Measurements from ENCODE around the gene NR1D1. TPM values are rescaled to one million over a fixed set of nuclear protein-coding genes. Genes with fewer than 3 reads are reported as not detected.

NR1D1 gene
- total RNA-seq, 1 donor from 2014 or later = 2.6 TPM

DNA sequence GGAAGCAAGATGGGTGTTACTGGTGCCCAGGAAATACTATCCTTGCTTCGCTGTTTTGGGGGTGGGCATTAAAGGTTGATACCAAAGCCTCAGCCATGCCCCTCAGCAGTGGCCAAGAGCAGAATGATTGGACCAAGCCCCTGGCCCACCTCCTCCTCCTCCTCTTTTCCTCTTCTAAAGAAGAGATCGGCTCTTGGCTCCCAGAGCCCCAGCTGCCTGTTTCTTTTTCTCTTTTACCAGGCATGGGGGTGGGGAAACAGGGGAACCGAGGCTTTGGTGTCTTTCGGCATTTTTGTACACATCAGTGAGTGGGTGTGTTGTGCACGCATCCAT is 31.8 kb downstream of the NR1D1 start:
- Mint-ChIP-seq H3K27me3 (ENCODE audit: unreplicated experiment) (peaks cover 9% of the 10 kb centered on the region), H3K27ac (ENCODE audit: unreplicated experiment) (no peak overlapping the region), H3K36me3 (ENCODE audit: low read depth, unreplicated experiment) (peaks cover 3% of the 10 kb centered on the region), H3K4me1 (ENCODE audit: unreplicated experiment) (peaks cover 47% of the 10 kb centered on the region), H3K9me3 (ENCODE audit: unreplicated experiment) (no peaks in the 10 kb centered on the region), H3K4me3 (ENCODE audit: unreplicated experiment) (no peak overlapping the region)
- TF ChIP-seq, protein P1, sequence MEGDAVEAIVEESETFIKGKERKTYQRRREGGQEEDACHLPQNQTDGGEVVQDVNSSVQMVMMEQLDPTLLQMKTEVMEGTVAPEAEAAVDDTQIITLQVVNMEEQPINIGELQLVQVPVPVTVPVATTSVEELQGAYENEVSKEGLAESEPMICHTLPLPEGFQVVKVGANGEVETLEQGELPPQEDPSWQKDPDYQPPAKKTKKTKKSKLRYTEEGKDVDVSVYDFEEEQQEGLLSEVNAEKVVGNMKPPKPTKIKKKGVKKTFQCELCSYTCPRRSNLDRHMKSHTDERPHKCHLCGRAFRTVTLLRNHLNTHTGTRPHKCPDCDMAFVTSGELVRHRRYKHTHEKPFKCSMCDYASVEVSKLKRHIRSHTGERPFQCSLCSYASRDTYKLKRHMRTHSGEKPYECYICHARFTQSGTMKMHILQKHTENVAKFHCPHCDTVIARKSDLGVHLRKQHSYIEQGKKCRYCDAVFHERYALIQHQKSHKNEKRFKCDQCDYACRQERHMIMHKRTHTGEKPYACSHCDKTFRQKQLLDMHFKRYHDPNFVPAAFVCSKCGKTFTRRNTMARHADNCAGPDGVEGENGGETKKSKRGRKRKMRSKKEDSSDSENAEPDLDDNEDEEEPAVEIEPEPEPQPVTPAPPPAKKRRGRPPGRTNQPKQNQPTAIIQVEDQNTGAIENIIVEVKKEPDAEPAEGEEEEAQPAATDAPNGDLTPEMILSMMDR (IDR thresholded peaks at IDR 0.05; ENCODE audit: unreplicated experiment) = no peak
- no peak for DNase-seq (ENCODE audit: low spot score)

DNA sequence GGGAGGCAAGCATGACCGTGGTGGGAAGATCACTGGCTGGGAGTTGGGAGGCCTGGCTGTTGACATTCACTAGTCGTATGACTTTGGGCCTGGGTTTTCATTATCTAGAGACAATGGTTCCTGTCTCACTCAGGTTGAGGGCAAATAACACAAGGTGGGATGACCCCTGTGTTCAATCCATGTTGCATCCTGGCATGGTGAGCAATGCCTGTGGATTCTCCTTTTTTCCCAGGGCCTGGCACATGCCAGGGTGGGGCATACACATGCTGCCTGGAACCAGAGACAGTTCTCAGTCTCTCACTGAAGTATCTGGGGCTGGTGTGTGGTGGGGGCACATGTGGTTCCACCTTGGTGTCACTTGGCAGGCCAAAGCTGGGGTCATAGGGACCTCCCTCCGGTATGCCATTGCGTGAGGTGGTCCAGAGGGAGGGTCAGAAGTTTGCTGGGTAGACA is 32.2 kb downstream of the NR1D1 start:
- H3K36me3 Mint-ChIP-seq (ENCODE audit: low read depth, unreplicated experiment) = no peaks in the 10 kb centered on the region
- peaks cover 46% of the 10 kb centered on the region for H3K4me1 Mint-ChIP-seq (ENCODE audit: unreplicated experiment)
- DNase-seq (ENCODE audit: low spot score) = no peak
- no peak overlapping the region for H3K4me3 Mint-ChIP-seq (ENCODE audit: unreplicated experiment)
- TF ChIP-seq, protein P1 (IDR thresholded peaks at IDR 0.05; ENCODE audit: unreplicated experiment) = no peak
- H3K27me3 Mint-ChIP-seq (ENCODE audit: unreplicated experiment) = peaks cover 9% of the 10 kb centered on the region
- no peaks in the 10 kb centered on the region for H3K9me3 Mint-ChIP-seq (ENCODE audit: unreplicated experiment)
- peak overlapping the region; percentile 3 for H3K27ac Mint-ChIP-seq (ENCODE audit: unreplicated experiment)

DNA sequence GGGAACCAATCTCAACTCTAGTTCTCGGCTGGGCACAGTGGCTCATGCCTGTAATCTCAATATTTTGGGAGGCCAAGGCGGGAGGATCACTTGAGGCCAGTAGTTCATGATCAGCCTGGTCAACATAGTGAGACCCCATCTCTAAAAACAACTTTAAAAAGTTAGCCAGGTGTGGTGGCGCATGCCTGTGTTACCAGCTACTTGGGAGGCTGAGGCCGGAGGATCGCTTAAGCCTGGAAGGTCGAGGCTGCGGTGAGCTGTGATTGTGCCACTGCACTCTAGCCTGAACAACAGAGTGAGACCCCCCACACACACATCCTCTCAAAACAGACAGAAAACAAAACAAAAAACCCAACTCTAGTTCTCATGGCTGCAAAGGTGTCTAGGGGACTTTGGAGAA is 32.7 kb downstream of the NR1D1 start:
- Mint-ChIP-seq H3K4me1 (ENCODE audit: unreplicated experiment) (peaks cover 46% of the 10 kb centered on the region), H3K9me3 (ENCODE audit: unreplicated experiment) (no peaks in the 10 kb centered on the region), H3K27ac (ENCODE audit: unreplicated experiment) (peak overlapping the region; percentile 3), H3K36me3 (ENCODE audit: low read depth, unreplicated experiment) (no peaks in the 10 kb centered on the region), H3K27me3 (ENCODE audit: unreplicated experiment) (peaks cover 9% of the 10 kb centered on the region), H3K4me3 (ENCODE audit: unreplicated experiment) (no peak overlapping the region)
- DNase-seq (ENCODE audit: low spot score) = no peak
- TF ChIP-seq, protein P1 (IDR thresholded peaks at IDR 0.05; ENCODE audit: unreplicated experiment) = no peak

DNA sequence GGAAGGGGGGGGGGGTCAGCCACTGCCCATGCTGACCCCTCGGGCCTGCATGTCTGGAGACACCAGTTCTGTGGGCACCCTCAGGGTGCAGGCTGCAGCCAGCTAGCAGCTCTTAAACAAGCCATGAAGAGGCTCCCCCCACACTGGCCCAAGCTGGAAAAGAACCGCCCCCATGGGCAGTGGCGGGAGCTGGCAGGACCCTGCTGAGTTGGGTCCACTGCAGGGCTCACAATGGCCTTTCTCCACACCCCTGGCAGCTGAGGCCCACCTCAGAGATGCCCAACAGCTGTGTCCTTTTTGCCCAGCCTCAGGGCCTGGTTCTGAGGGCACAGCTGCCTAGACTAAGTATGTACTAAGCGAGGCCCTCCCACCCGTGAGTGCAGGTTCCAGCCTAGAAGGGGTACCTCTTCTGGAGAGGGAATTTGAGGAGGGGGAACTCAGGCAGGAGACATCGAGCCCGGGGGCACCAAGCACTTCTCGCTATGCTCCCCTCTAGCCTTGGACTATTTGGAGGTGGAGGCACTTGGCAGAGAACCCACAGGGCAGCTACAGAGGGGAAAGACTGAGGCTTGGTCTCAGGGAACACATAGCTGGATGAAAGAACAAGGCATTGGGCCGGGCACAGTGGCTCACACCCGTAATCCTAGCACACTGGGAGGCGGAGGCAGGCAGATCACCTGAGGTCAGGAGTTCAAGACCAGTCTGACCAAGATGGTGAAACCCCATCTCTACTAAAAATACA is 34.4 kb downstream of the NR1D1 start:
- DNase-seq (ENCODE audit: low spot score) = no peak

More for the DNA sequence above, 34.4 kb downstream of the NR1D1 start:
- H3K4me1 Mint-ChIP-seq (ENCODE audit: unreplicated experiment) = peaks cover 53% of the 10 kb centered on the region
- peaks cover 22% of the 10 kb centered on the region for H3K27me3 Mint-ChIP-seq (ENCODE audit: unreplicated experiment)
- TF ChIP-seq, protein P1 (IDR thresholded peaks at IDR 0.05; ENCODE audit: unreplicated experiment) = no peak
- no peaks in the 10 kb centered on the region for H3K9me3 Mint-ChIP-seq (ENCODE audit: unreplicated experiment)
- H3K27ac Mint-ChIP-seq (ENCODE audit: unreplicated experiment) = no peak overlapping the region
- H3K36me3 Mint-ChIP-seq (ENCODE audit: low read depth, unreplicated experiment) = peaks cover 5% of the 10 kb centered on the region
- no peak overlapping the region for H3K4me3 Mint-ChIP-seq (ENCODE audit: unreplicated experiment)
